HG02884 (cell line): Measurements from ENCODE around the gene COX17.

Experiments used
- ATAC-seq: cut with Tn5 transposase; IDR thresholded peaks from one replicate; pipeline ENCODE4 v1.9.1; 2021; ENCODE audit warnings: mild to moderate bottlenecking, moderate library complexity; ENCODE audit not compliant: unreplicated experiment

COX17 gene

DNA sequence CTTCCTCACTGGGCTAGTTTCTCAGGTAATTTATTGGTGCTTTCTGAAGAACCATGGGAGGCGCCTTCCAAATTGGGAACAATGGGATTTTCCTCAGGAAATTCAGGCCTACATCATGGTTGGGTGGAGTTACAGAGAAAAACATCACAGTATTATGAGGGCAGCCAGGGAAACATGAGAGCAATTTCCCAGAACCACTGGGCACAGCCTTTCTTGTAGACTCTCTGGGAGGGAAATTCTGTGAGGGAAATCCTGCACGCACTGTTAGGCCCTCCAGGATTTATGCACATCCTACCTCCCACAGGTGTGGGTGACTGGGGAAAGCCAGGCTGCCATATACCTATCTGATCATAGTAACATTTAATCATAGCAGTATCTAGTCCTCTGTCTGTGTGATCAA is 30.0 kb downstream of the COX17 start:
- no peak for ATAC-seq

DNA sequence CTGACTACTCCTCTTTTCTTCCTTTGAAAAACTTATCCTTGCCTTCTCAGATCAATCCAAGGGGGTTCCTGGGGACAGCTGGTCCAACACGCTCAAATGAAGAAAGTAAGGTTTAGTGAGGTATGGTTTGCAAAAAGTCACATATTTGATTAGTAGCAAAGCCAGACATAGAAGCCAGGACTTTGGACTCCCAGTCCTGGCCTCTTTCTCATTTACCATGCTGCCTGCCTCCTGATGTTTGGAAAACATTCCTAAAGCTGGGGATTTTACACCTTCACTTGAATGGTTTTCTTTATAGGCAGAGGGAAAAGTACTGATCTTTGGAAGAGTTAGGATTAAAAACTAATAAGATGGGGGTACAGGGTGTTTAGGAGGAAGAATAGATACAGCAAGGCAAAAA is 31.4 kb downstream of the COX17 start:
- ATAC-seq, result no peak

DNA sequence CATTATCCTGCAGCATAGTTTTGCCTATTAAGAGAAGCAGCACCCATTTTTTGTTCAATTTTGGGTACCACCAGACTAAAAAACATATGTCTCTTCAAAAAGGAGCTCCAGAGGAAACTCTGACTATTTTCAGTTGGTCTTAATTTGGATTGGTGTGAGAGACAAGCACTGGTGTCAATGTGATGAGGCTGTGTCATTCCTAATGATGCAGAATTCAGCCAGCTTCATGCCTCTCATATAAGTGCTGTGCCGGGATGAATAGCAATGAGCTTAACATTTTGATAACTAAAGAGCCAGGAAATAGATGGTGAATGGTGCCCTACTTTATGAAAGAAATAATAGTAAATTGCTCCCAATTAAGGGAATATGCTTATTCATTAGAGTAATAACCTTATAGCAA is 32.7 kb downstream of the COX17 start:
- no peak for ATAC-seq

DNA sequence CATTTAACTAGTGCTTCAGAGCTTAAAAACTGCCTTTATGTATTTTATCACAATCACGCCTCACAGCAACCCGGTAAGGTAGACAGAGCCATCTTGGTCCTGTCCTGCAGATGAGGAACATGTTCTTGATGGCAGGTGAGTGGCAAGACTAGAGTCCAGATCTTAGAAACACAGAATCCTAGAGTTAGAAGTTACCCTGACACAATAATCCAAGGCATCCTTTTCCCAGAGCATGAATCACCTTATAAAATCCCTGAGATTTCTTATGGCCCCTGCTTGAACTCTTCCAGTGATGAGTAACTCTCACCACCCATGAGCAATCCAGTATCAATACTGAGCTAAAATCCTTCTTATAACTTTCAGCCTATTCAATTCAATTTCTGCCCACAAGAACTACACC is 33.7 kb downstream of the COX17 start:
- no peak for ATAC-seq

DNA sequence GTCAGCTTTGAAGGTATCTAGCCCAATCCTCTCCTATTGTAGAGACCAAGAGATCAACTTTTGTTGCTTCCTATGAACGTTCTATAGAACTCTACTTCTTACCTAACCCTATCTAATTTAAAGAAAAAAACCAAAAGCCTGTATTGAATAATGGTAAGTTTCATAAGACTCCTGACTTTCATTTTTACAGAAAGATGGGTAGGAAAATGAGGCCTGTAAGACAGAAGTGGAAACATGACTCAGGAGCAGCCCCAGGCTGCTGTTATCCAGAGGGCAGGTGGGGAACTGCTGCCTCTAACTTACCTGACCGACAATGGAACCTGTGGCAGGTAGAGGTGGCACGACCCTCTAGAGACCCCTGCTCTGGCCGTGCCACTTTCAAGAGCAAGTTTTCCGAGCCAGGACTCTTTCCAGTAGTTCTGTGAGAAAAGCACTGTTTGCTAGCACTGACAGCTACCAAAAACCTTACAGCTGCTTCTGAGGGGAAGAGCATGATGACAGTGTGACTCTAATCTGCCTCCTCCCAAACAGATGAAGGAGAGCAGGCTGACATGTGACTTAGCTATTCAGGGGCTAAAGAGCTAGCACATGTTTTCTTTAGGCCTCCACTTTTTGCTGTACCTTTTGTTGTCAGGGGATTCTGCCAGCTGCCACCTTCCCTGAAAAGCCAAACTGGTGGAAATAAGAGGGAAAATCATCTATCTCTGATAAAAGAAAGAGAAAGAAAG is 34.3 kb downstream of the COX17 start:
- ATAC-seq, result no peak

DNA sequence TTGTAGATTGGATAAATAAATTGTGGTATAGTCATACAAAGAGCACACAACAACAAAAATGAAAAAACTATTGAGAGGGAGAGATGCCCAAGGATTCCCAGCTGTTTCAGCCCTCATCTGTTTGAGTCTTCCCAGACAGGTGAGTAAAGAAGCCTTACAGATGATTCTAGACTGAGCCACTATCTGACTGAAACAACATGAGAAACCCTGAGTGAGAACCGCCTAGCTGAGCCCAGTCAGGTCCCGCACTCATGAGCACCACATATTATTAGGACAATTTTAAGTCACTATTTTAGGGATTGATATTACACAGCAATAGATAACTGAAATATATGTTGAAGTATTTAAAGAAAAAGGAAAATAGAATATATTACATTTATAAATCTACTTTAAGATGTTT is 35.8 kb downstream of the COX17 start:
- no peak for ATAC-seq

DNA sequence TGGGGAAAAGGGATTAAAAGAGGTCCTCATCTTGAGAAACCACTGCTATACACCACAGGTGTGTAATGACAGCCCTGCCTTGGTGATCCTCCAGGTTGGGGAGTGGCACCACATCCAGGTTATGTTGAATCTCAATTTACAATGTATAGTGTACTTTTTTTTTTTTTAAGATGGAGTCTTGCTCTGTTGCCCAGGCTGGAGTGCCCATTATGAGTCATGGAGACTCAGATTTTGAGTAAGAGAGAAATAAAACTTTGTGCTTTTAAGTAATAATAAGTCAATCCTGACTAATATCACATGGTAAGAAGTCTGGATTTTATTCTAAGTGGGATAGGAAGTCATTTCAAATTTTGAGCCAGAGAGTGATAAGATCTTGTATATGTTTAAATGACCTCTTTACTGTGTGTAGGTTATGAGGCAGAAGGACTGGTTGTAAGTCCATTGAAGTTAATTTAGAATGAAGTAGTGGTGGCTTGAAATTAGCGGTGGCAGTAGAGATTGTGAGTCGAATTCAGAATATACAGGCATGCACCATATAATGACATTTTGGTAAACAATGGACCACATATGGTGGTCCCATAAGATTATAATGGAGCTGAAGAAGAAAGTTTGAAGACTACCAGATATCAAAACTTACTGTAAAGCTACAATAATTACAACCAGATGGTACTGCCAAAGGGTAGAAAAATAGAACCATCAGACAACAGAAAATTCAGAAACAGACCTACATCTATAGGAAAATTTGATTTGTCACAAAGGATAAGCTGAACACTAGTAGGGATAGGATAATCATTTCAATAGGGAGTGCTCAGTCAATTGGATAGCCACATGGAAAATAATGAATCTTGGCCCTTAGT is 37.5 kb downstream of the COX17 start:
- no peak for ATAC-seq

DNA sequence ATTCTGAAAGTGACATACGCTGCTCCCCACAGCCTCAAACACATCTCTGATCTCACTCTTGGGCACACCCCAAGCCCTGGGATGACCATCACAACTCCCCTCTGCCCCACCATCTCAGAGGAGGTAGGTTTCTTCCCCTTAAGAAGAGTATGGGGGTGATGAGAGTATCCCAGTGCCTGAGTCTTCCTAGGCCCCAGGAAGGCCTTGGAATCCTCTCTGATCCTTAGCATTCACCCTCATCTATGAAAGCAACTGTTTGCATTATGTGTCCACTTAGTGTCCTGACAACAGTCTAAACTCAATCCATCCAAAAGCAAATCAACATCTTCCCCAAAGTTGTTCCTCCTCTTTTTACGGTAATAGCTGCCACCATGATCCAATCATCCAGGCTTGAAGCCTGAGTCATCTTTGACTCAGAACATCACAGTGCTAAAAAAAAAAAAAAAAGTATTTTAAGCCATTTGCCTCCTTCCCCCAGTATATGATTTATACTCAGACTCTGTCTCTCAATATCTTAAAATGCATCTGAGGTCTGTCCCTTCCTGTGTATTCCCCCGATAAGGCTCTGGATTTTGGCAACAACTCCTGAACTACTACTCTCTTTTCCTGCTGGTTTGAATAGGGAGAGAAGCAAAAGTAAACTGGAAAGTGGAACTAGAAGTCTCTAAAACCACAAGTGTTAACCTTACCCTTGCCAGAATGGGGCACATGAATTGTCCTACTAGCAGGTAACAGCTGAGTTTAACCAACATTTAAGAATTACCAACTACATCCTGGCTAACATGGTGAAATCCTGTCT is 39.3 kb downstream of the COX17 start:
- peak; percentile 30 for ATAC-seq

DNA sequence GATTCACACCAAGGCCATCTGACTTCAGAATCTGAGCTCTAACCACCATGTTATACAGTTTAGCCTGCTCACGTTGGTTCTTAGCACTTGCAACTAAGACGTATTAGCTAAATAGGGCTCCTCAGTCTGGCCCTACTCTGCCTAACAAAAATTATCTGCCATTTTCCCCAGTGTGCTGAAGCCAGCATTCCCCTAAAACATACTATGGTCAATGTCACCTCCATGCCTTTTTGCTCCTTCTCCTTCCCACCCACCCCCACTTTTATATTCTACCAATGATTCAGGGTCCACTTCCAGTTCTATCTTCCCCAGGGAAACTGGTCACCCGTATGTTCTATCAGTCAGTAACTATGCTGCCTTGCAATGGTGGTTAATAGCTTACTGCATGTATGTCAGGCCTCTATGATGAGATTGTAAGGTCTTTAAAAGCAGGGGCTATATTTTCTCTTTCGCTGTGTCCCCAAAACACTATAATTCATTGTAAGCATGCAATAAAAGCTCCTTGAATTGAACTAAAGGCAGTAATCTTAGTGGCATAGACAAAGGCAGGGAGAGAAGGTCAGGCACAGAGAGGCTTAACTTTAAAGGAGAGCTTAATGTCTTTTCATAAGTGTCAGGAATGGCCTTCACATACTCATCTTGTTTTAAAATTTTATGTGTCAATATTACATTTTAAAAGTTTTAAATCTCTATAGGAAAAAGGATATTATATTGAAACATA is 40.2 kb downstream of the COX17 start:
- ATAC-seq, result no peak

DNA sequence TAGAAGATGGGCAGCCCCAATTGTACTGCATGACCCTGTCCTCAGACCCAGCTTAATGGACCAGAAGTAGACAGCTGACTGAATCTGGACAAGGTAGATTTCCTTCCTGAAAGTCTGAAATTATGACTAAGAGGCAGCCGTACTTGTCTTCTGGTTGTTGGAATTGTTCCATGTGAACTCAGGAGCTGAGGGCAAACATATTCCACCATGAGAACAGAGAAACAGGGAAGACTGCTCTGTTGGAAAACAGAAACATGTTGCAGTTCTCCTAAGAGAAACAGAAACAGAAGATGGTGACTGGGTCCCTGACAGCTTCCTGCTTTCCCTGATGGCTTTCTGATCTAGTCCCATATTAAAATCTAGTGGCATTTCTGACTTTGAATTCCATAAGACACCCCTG is 41.0 kb downstream of the COX17 start:
- no peak for ATAC-seq

DNA sequence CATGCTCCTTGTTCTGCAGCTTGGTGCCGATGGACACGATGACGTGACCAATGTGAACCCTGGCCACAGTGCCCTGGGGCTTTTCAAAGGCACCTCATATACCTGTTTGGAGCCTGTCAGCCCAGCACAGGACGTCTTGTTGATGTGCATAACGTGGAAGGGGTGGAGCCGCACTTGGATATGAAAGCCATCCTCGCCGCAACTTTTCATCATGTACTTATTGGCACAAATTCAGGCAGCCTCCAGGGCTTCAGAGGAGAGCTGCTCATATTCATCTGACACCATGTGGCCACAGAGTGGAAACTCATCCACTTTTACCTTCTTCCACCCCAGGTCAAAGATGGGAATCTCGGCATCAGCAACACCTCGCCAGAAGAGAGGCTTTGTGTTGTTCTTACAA is 41.5 kb downstream of the COX17 start:
- no peak for ATAC-seq

DNA sequence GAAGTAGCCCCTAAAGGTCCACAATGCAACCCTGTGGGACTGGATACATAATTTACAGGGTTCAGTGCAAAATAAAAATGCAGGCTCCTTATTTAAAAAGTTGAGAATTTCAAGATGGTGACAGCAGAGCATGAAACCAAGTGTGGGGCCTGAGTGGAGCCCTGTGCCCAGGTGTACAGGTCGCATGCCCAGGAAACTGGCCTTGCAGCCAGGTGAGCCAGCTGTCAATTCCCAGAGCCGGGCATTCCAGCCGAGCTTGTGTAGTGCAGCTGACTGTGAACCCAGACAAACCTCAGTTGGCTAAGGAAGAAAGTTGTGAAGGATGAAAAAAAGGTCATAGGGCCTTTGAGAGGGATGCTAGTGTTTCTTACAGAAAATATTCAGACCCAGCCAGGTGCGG is 44.4 kb downstream of the COX17 start:
- ATAC-seq, result no peak

DNA sequence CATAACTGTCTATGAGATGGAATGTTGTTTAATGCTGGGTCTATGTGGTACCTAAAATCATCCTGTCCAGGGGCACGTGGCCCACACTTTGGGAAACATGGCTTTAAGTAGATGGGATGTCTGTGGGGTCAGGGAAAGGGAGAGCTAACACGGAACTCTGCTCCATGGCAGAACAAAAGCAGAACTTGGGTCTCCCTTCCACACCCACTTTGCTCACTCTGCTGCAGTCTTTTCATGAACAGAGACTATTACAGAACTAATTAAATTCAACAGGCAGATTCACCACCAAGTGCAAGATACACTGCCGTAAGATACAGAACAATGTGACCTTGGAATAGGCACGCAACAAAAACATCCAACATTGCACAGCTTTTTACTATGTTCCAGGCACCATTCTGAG is 45.0 kb downstream of the COX17 start:
- no peak for ATAC-seq

DNA sequence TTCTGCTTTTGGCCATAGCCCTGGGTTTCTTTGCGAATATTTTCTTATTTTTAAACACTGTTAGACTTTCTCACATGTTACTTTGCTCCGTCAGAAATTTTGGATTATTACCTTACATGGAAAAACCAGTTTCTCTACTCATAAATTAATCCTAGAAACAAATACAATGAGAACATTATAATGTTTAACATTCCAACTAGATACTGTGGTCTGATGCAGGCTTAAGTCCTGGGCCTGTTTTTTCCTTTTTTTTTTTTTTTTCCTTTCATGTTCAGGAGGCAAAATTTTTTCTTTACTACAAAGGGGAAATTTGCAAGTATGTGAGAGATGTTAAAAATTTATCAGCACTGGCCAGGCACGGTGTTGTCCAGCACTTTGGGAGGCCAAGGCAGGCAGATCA is 45.7 kb downstream of the COX17 start:
- ATAC-seq, result no peak

DNA sequence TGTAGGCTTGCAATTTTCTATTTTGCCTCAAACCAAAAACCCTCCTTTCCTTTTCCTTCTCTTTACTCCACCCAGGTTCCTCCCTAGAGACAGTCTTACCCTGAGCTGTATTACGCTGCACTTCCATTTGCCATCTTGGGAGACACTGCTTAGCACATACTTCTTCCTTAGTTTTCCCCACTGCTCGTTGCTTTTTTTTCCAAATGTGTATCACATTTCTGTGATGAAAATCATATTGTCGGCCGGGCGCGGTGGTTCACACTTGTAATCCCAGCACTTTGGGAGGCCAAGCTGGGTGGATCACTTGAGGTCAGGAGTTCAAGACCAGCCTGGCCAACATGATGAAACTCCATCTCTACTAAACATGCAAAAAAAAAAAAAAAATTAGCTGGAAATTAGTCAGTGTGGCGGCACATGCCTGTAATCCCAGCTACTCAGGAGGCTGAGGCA is 46.3 kb downstream of the COX17 start:
- ATAC-seq, result no peak

DNA sequence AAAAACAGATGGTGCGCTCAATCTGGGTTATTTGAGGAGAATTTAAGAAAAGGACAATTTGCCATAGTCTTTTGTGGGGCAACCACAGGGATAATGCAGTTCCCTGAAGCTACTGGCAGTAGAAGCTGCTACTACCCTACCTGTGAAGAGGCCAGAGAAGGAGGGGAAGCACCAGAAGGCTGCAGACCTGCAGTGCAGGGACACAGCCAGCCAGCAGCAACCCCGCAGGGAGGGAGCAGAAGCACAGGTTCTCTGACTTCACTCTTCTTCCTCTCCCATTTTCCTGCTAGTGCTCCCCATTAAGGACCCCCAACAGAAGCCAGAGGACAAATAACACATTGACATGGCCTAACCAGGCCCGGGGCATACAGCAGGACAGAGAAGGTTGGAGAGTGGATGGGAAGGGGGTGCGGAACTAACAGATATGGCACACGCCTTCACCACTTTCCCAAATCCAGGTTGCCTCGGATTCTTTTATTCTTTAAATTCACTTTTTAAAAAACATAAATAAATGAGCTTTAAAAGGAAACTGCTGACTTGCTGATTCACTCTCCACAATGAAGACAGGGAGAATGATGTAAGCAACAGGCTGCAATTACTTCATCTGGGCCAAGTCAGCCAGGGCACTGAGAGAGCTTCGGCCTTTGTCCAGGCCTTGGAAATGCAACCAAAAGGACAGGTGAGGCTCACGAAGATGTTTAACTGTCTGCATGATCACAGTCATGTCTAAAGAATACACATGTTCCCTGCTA is 46.9 kb downstream of the COX17 start:
- ATAC-seq, result no peak

DNA sequence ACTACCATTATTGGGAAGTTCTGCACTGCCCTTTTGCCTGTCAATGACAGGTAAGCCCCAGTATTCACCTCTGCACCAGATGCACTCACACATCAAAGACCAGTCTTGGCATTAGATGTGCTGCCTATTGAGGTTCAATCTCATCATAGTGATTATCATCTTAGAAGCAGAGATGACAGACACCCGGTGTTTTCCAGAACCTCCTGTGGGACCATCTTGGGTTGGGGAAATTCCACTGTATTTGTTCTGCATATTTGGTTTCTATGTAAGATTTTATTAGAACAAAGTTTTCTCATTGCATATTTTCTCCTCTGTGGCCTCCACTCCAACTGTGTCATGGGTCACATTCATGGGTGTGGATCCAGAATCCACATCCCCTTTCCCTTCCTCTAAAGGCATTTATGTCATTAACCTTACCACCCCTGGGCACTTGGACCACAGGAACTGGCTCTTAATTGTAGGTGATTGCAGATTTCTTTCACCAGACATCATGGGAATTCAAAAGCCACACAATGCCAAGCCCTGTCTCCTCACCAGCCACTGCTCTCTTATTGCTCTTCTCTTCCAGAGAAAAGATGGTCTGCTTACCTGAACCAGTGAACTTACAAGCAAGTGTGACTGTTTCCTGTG is 48.3 kb downstream of the COX17 start:
- ATAC-seq, result no peak

DNA sequence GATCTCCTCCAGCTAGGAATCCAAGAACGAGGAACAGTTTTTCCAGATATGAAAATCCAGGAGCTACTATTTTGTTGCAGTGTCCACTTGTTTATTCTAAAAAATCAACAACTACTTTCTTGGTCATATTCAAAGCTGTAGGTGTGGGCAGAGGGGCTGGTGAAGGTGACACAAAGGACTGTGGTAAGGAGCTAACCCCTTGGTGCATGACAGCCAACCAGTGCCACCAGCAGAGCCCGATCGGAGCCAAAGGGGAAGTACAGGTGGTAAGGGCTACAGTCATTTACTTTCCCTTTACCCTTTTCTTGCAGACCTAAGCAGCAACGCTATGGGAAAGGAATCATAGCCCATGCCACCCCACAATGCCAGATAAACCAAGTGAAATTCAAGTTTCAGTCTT is 48.8 kb downstream of the COX17 start:
- ATAC-seq, result peak; percentile 49

DNA sequence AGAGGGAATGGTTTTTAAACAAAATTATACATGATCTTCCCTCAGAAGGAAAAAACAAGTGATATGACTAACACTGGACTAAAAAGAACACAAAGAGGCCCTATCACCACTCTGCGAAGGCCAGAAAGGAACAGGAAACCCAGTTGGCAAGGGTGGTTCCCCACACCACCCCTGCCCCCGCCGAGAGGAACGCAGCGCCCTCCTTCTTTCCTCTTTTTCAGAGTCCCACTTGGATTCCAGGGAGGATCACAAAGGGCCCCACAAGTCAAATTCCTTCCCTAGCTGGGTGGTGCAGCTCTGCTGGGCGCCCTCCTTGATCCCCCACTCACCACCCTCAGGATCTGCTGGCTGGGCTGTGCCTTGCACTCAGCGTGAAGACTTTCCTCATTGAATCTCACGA is 49.7 kb downstream of the COX17 start:
- no peak for ATAC-seq

DNA sequence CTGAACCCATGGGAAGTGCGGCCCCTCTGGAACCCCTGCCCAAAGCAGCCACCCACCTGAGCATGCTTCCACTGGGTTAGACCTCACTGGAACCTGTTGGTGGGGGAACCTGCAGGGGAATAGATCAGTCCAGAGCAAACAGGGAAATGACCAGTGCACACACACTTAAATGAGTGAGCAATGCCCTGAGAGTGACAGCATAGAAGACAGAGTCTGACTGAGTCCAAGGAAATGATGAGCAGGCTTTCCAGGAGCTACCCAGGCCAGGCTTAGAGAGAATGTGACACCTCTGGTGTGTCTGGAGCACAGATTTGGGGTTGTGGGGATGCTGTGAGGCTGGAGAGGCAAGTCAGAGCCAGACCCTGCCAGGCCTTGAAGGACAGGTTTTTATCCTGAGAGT is 51.0 kb downstream of the COX17 start:
- ATAC-seq, result no peak
